NT2/D1 (cell line): ENCODE measurements around the gene CGNL1.

Experiments
- SUZ12 ChIP-seq: IDR thresholded peaks from 2 replicates; pipeline ENCODE4 v1.6.1; 2011; ENCODE audit not compliant: insufficient read length, insufficient read depth; ENCODE audit errors: extremely low read depth
- ZNF274 ChIP-seq: IDR thresholded peaks from 2 replicates; pipeline ENCODE4 v1.6.1; 2011; ENCODE audit warnings: mild to moderate bottlenecking, low read depth, low read length

DNA sequence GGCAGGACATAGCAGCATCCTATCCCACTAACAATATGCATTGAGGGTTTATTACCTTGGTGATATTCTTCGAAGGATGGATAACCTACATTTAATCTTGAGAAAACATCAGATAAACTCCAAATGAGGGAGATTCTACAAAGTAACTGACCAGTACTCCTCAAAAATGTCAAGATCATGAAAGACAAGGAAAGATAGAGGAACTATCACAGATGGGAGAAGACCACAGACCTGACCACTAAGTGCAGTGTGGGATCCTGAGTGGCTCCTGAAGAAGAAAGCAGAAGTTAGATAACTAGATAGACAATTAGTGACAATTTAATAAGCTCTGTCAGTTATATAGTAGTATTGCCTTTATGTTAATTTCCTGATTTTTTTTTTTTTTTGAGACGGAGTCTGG is 17.7 kb upstream of the CGNL1 start:
- TF ChIP-seq SUZ12: no peak
- no peak for TF ChIP-seq ZNF274
